T-helper 22 cell (primary cell): Measurements from ENCODE around the gene KRTAP5-8.
"Not testable (repeated sequence)": the region's sequence is repeated elsewhere in the genome, so short reads cannot be mapped to it uniquely, and the experiment has no call there.

Experiments
- DNase-seq: peaks from one replicate; pipeline ENCODE4 v3.0.0-alpha.2; 2020; ENCODE audit warnings: low read depth

The KRTAP5-8 gene

DNA sequence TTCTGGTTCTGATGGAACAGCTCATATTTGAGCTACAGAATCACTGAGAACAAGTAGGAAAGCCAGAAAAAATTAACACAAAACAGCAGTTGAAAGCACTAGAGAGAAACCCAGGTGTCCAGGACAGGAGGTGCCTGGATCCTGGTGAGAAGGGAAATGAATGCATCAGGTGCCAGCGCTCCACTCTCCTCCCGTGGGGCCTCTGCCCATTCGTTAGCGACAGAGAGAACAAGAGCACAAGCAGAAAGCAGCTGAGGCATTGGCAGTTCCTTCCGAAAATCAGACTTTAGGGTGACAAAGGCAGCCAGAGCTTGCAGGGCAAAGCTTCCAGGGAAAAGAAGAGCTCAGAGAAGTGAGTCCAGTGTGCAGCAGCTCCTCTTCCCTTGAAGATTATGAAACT is 30.7 kb upstream of the KRTAP5-8 start:
- no peak for DNase-seq

DNA sequence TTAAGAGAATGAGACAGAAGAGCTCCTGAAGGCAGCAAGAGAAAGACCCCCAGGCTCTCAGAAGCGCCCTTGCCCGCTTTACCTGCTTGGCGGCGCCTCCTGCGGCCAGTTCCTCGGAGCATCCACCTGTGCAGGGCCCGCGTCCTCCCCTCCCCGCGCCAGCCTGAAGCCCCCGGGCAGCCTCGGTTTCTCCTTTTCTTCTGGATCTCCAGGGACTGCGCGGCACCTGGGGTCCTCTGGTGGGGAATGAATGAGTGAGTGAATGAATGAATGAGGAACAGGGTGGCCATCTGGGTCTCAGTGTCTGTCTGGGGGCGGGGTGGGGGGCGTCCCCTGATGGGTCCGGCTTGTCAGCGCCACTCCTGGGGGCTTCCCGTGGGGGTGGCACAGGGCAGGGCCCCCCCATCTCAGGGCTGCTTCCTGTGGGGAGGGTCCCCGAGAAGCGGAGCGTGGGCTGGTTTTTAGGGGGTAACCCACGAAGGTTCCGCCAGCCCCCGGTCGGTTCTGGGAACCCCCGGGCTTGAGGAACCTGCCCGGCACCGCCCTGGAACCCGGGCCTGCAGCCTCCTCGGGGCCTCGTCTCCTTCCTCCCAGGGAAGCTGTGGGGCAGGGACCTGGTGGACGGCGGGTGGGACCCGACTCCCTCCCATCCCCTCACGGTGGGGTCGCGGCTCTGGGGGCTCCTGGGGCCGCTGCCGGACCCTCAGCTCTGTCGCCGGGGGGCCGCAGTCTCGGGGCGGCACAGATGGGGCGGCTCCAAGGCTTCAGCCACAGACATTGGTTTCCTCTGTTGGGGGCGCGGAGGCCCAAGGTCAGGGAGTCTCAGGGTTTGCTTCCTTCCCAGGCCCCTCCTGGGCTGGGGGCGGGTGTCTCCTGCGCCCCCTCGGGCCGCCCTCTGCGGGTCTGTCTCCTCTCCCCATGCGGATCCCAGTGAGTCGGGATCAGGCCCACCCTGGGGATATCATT is 19.0 kb upstream of the KRTAP5-8 start:
- no peak for DNase-seq

DNA sequence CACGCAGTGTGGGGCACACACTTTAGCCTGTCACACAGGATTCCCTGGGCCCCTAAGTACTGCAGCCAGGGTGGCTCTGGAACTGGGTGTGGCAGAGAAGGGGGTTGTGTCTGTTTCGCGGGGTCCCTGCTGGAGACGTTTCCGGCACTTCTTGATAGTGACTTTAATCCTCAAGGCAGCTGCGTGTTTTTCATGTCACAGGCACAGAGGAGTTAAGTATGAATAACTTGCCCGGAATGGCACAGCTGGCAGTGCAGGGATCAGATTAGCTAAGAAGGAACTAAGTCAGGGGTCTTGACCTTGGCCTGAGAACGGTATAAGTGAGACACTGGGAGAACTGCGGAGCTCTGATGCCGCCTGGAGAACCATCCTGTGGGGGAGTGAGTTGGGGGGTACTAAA is 18.3 kb upstream of the KRTAP5-8 start:
- no peak for DNase-seq

DNA sequence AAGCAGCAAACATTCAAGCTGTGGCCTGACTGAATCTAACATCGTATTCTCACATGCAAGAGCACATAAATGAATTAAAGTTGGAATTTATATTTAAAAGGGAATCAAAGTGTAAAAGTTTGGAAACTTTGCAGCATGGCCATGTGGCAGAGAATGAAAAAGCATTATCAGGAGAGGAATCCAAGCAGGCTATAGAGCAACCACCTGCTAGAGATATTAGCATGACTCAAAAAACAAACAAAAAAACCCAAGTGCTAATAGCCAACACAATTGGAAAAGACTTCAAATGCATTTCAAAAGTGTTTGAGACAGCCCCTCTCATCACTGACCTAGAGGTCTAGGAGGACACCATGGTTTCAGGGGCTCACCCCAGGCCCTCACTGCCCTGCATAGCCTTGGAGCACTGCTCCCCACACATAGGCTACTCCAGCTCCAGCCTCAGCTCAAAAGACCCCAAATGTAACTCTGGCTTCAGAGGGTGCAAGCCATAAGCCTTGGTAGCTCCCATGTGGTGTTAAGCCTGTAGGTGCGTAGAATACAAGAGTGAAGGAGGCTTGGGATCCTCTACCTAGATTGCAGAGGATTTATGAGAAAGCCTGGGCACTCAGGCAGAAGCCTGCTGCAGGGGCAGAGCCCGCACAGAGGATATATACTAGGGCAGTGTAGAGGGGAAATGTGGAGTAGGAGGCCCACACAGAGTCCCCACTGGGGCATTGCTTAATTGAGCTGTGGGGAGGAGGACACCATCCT is 12.5 kb upstream of the KRTAP5-8 start:
- DNase-seq: no peak

DNA sequence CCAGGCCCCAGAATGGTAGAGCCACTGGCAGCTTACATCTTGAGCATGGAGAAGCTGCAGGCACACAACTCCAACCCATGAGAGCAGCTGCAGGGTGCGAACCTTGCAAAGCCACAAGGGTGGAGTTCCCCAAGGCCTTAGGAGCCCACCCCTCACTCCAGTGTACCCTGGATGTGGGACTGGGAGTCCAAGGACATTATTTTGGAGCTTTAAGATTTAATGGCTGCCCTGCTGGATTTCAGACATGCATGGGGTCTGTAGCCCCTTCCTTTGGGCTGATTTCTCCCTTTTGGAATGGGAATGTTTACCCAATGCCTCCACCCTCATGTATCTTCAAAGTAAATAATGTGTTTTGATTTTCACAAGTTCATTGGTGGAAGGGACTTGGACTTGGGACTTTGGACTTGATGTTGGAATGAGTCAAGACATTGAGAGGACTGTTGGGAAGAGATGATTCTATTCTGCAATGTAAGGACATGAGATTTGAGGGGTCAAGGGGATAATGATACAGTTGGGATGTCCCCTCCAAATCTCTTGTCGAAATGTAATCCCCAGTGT is 11.8 kb upstream of the KRTAP5-8 start:
- DNase-seq: no peak

DNA sequence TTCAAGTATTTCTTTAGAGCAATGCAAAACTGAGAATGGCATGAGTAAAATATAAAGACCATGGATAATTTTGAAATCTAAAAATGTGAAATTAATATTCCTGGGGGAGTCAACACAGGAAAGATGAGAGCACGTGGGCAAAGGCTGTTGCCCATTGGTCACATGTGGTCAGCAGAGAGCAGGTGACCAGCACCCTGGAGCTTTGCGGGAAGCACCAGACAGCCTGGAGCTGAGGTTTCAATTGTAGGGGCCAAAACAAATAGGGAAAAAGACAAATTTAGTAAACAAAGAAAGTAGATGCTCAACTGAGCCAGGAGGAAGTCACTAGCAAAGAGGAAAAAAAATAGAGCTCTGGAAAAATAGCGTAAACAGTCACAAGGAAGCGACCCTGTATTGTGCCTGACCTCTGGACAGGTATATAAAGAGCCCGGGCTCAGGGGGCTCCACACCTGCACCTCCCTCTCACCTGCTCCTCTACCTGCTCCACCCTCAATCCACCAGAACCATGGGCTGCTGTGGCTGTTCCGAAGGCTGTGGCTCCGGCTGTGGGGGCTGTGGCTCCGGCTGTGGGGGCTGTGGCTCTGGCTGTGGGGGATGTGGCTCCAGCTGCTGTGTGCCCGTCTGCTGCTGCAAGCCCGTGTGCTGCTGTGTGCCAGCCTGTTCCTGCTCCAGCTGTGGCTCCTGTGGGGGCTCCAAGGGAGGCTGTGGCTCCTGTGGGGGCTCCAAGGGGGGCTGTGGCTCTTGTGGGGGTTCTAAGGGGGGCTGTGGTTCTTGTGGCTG is 10.8 kb upstream of the KRTAP5-8 start, which contains the start of gene KRTAP5-7:
TSS of gene KRTAP5-7 (plus strand) at position 472 of the 780 bp plus-strand sequence. CDS start at position 506, 34 bp downstream.
- not testable (repeated sequence) for DNase-seq

DNA sequence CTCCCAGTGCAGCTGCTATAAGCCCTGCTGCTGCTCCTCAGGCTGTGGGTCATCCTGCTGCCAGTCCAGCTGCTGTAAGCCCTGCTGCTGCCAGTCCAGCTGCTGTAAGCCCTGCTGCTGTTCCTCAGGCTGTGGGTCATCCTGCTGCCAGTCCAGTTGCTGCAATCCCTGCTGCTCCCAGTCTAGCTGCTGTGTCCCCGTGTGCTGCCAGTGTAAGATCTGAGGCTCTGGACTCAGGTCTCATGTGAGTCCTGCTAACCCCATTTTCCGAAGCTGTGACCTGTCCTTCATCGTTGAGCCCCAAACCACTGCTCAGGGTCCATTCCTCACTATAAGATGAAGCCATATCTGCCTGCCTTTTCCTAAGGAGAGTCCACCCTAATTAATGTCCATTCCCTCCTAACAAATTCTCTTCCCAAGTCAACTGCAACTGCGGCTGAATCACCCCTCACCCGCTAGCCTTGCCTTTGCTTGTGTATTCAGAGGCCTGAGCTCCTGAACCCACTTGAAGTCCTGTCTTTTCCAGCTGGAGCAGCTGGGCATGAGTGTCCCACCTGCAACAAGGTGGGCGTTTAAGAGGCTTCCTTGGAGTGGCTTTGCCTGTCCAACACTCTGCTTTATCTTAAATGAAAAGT is 10.1 kb upstream of the KRTAP5-8 start:
- no peak for DNase-seq

DNA sequence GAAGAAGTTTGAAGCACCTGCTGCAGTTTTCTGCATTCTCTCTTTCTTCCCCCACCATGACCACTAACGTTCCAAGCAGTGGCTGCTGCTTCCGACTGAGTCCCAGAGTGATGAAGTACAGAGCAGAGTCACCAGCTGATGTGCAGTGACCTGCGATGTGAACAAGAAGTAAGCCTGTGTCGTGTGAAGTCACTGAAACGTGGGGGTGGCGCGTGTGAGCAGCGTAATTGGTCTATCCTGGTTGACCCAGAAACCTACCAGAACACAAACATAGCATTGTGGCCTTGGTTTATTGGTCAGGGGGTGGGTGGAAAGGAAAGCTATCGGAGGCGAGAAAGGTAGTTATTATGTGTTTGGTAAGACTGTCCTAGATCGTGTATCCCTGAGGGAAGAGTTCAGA is 7.2 kb upstream of the KRTAP5-8 start:
- no peak for DNase-seq

DNA sequence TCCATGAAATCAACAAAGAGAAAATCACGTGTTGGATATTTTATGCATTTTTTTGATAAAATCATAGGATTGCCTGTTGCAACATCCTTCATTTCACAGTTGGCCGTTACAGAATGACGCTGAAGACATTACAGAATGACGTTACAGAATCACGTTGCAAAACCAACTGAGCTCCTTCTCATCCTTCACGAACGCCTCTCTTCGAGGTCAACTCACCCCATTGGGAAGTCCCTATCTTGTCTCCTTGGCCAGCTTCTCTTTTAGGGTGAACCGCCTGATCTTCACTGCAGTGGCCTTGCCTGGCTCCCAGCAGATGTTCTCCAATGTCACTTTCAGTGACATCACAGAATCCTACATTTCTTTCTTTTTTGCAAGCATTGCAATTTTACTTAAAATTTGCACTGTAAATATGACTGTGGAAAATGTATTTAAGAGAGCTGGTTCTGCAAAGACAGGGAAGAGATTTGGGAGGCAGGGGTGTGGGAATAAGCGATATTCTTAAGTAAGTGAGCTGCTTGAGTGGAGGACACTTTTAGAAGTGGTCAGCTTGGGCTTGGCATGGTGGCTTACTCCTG is 5.7 kb upstream of the KRTAP5-8 start:
- no peak for DNase-seq

DNA sequence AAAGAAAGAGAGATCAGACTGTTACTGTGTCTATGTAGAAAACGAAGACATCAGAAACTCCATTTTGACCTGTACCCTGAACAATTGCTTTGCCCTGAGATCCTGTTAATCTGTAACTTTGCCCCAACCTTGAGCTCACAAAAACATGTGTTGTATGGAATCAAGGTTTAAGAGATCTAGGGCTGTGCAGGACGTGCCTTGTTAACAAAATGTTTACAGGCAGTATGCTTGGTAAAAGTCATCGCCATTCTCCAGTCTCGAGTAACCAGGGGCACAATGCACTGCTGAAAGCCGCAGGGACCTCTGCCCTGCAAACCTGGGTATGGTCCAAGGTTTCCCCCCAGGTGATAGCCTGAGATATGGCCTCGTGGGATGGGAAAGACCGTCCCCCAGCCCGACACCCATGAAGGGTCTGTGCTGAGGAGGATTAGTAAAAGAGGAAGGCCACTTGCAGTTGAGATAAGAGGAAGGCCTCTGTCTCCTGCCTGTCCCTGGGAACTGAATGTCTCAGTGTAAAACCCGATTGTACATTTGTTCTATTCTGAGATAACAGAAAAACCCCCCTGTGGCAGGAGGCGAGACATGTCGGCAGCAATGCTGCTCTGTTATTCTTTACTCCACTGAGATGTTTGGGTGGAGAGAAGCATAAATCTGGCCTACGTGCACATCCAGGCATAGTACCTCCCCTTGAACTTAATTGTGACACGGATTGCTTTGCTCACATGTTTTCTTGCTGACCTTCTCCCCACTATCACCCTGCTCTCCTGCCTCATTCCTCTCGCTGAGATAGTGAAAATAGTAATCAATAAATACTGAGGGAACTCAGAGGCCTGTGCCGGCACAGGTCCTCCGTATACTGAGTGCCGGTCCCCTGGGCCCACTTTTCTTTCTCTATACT is 2.9 kb upstream of the KRTAP5-8 start:
- not testable (repeated sequence) for DNase-seq

DNA sequence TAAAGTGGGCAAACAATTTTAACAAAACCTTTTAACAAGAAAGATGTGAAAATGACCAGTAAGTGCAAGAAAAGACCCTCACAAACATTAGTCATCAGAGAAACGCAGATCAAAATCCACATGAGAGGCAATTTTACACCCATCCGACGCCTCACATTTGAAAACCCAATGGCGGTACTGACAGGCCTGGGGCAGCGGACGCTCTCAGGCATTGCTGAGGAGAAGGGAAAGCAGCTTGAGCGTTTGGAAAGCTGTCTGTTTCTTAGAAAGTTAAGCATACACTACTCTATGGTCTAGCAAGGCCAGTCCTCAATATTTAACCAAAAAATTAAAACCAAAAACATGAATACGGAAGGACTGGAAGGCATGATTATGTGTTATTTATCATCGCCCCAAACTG is 2.0 kb upstream of the KRTAP5-8 start:
- DNase-seq: no peak

DNA sequence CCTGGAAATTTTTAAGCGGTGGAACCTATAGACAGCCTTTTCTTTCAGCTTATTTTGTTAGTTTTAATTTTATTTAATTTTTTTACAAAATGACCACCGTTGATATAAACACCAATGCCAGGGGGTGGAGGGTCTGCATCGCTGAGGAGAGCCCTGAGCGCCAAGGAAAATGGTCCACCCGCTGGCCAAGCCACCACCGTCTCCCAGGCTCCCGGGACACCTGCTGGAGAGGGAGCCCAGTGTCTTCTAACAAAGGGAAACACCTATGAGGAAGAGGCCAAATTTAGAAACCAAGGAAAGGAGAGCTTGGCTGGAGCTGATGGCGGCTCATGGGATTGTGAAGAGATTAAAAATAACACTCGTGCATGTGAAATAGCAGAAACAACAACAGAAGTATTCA is 288 bp upstream of the KRTAP5-8 start:
- no peak for DNase-seq

DNA sequence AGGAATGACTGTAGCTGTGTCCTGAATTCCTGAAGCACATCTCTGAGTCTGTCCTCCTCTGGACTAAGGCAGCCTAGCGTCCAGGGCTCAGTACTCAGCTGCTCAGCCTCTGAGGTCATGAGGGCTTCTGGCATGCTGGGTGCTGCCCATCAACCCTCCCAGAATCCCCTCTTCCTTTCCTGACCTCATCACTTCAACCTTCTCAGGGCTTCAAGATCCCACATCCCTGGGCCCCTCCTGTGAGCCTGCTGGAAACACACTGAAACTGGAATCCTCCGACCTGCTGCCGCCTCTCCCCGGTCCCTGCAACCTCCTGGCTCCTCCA is 803 bp downstream of the KRTAP5-8 start:
- DNase-seq: no peak

DNA sequence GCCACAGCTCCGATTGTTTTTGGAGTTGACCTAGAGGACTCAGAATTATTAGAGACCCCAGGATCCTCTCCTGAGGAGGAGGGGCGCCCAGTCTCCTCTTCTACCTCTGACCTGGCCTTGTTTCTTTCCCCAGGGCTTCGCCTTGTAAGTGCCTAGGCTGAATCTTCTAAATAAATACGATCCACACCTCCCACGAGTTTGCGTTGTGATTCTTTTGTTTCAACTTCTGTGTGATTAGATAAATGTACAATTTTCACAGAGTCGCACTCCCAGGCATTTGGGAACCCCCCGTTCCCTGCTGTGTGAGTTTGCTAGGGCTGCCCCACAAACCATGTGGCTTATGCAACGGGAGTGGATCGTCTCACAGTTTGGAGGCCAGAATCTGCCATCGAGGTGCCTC is 1.2 kb downstream of the KRTAP5-8 start:
- no peak for DNase-seq

DNA sequence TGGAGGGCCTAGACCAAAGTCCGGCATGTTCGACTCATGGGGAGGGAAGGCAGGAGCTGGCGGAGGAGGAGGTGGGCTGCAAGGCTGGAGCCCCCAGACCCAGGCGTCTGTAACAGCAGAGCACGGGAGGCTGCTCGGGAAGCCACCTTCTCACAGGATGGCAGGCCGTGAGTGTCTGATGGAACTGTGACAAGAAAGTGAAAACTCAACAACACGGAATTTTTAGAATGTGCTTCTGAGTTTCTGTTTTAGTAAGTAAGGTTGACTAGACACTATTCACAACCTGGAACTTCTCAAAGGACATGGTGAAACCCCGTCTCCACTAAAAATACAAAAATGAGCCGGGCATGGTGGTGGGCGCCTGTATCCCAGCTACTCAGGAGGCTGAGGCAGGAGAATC is 2.1 kb downstream of the KRTAP5-8 start:
- not testable (repeated sequence) for DNase-seq

DNA sequence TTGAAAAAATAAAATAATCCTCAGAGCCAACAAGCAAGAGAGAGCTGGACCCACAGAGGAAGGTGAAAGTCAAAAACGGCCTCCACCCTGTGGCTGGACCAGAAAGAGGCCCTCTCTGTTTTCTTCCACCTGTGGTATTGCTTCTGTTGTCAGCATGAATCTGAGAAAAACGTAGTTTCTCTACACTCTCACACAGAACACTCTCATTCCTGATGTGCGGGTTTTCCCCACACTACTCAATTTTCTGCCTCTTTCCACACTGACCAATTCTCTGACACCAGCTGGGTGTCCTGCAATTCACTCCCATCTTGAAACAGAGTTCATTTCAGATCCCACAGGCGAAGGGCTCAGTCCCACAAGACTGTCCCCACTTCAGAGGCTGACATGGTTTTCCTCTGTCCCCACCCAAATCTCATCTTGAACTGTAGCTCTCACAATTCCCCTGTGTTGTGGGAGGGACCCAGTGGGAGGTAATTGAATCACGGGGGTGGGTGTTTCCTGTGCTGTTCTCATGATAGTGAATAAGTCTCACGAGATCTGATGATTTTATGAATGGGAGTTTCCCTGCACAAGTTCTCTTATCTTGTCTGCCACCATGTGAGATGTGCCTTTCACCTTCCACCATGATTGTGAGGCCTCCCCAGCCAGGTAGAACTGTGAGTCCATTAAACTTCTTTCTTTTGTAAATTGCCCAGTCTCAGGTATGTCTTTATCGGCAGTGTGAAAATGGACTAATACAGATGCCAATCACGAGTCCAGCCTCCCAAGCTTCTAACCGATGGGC is 2.9 kb downstream of the KRTAP5-8 start:
- DNase-seq: not testable (repeated sequence)

DNA sequence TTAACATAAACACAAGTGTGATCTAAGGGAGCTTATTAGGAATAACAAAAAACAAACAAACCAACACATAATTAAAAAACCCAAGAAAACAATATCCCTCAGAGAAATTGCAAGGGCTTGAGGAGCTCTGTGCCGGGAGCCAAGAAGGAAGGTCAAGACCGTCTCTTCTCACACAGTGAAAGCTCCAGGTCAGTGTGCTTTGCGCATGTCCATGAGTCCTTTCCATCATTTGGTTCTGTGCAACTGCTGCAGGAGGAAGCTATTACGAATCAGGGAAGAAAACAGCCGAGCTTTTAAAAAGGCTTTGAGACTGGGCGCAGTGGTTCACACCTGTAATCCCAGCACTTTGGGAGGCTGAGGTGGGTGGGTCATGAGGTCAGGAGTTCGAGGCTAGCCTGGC is 4.6 kb downstream of the KRTAP5-8 start:
- no peak for DNase-seq

DNA sequence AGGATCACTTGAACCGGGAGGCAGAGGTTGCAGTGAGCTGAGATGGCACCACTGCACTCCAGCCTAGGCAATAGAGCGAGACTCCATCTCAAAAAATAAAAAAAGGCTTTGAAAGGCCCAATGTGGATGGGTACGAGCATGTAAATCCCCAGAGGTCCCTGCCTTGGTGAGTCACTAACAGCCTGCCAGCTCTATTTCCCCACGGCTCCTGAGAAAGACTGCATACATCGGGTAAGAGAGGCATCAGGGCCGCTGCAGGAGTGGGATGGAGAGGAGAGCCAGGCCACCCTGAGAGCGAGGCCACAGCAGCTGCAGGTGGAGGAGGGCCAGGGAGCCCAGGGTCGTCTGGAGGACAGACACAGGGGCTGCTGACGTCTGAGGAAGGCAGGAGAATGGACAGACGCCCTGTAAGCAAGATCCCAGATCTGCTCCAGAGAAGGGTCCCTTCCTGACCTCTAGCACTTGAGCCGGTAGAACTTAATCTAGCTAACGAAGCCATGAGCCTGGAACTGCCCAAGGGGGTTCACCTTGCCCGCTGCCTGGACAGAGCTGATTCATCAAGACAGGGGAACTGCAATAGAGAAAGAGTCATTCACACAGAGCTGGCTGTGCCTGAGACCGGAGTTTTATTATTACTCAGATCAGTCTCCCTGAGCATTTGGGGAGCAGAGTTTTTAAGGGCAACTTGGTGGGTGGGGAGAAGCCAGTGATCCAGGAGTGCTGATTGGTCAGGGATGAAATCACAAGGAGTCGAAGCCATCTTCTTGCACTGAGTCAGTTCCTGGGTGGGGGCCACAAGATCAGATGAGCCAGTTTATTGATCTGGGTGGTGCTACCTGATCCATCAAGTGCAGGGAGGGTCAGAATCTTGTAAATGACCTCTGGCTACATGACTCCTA is 5.3 kb downstream of the KRTAP5-8 start:
- DNase-seq: no peak
